H1 (cell line): ENCODE data around the gene TRAF3IP3. TPM values are rescaled to one million over a fixed set of nuclear protein-coding genes. Genes with fewer than 3 reads are reported as not detected.

ENCODE experiments used
- CTCF ChIA-PET: fragments of 300-600 bp; sonication (Branson Sonifier 250); formaldehyde crosslinking; loops from one replicate; lab custom pipeline; 2021; ENCODE audit not compliant: partially characterized antibody; lab: Charles Lee
- POLR2A ChIA-PET: fragments of 300-600 bp; sonication (Branson Sonifier 250); formaldehyde crosslinking; loops from one replicate; lab custom pipeline; 2021; ENCODE audit warnings: inconsistent platforms; ENCODE audit not compliant: partially characterized antibody; lab: Charles Lee
- DNase-seq, 2 experiments: peaks; one replicate each; pipeline versions ENCODE4 v3.0.0 to v3.0.0-alpha.2; 2010 to 2022; ENCODE audit warnings: low spot score in 2 of 2, low read depth in 1 of 2, mixed read lengths in 1 of 2
- FAIRE-seq: peaks from 2 replicates; lab custom pipeline; 2011; peaks lifted over from hg19 to GRCh38; lab: Jason Lieb, UNC
- H2AFZ ChIP-seq: 2 replicates; pipeline ENCODE4 v1.8.1; 2012; ENCODE audit warnings: low read length, inconsistent platforms
- H2AK5ac ChIP-seq: 2 replicates; pipeline ENCODE4 v1.6.1; 2013; ENCODE audit warnings: low read depth, low read length
- H2BK120ac ChIP-seq: replicated peaks from 2 replicates; pipeline ENCODE3; 2013; ENCODE audit warnings: low read depth, low read length, inconsistent platforms
- H2BK12ac ChIP-seq: 2 replicates; pipeline ENCODE4 v1.6.1; 2013; ENCODE audit warnings: low read depth, low read length
- H2BK15ac ChIP-seq: 2 replicates; pipeline ENCODE4 v1.6.1; 2013; ENCODE audit warnings: low read length
- H2BK20ac ChIP-seq: 2 replicates; pipeline ENCODE4 v1.6.1; 2013; ENCODE audit warnings: low read length
- H2BK5ac ChIP-seq: 2 replicates; pipeline ENCODE4 v1.6.1; 2013; ENCODE audit warnings: low read depth, low read length
- H3K14ac ChIP-seq: 2 replicates; pipeline ENCODE4 v1.6.1; 2013; ENCODE audit warnings: inconsistent platforms; ENCODE audit not compliant: insufficient read length
- H3K18ac ChIP-seq: 2 replicates; pipeline ENCODE4 v1.6.1; 2013; ENCODE audit warnings: low read length; ENCODE audit errors: extremely low read depth
- H3K23ac ChIP-seq: 2 replicates; pipeline ENCODE4 v1.6.1; 2013; ENCODE audit warnings: inconsistent platforms; ENCODE audit not compliant: insufficient read length
- H3K23me2 ChIP-seq: 2 replicates; pipeline ENCODE4 v1.6.1; 2013; ENCODE audit warnings: low read depth, low read length
- H3K27ac ChIP-seq: 2 replicates; pipeline ENCODE4 v1.6.1; 2011; ENCODE audit warnings: low read depth, low read length, inconsistent platforms
- H3K27me3 ChIP-seq, 4 experiments: replicated peaks in 1 of 4; 1 replicate in 1 of 4; 2 replicates in 3 of 4; pipeline versions ENCODE4 v1.6.1 to v1.8.1; 2011 to 2013; ENCODE audit warnings: low read length in 3 of 4, mild to moderate bottlenecking in 3 of 4, inconsistent platforms in 2 of 4, mixed read lengths in 2 of 4, moderate library complexity in 1 of 4; ENCODE audit not compliant: control insufficient read depth in 3 of 4, insufficient read depth in 3 of 4; ENCODE audit errors: extremely low read depth in 1 of 4
- H3K36me3 ChIP-seq, 4 experiments: 2 replicates each; pipeline versions ENCODE4 v1.6.1 to v1.8.1; 2011 to 2013; ENCODE audit warnings: mild to moderate bottlenecking in 4 of 4, low read length in 3 of 4, moderate library complexity in 2 of 4, control low read depth in 1 of 4, inconsistent platforms in 1 of 4; ENCODE audit not compliant: insufficient read depth in 4 of 4, control insufficient read depth in 2 of 4
- H3K4ac ChIP-seq: replicated peaks from 2 replicates; pipeline ENCODE3; 2013; ENCODE audit warnings: low read length, low read depth, mixed read lengths, inconsistent platforms; ENCODE audit not compliant: insufficient read length
- H3K4me1 ChIP-seq, 4 experiments: replicated peaks in 1 of 4; 1 replicate in 1 of 4; 2 replicates in 3 of 4; pipeline versions ENCODE4 v1.6.1 to v1.8.1; 2011 to 2013; ENCODE audit warnings: low read length in 3 of 4, inconsistent platforms in 2 of 4, mixed read lengths in 1 of 4; ENCODE audit not compliant: insufficient read depth in 4 of 4, control insufficient read depth in 3 of 4
- H3K4me2 ChIP-seq, 2 experiments: 2 replicates each; pipeline versions ENCODE4 v1.6.1 to v1.8.1; 2011 to 2013; ENCODE audit warnings: low read depth in 2 of 2, low read length in 2 of 2, control low read depth in 1 of 2, inconsistent platforms in 1 of 2, mild to moderate bottlenecking in 1 of 2; ENCODE audit not compliant: insufficient read depth in 1 of 2
- H3K4me3 ChIP-seq, 4 experiments: fragments of 200-600, 300-600 bp in 1 of 4; sonication (generic), shearing (Covaris generic), sonication (Bioruptor Twin) in 1 of 4; 2 replicates each; pipeline versions ENCODE4 v1.5.1 to v1.8.1; 2011 to 2016; ENCODE audit warnings: low read length in 4 of 4, low read depth in 3 of 4, control low read depth in 2 of 4, inconsistent platforms in 2 of 4, mild to moderate bottlenecking in 2 of 4, mixed read lengths in 1 of 4, moderate library complexity in 1 of 4; ENCODE audit not compliant: insufficient read depth in 2 of 4; ENCODE audit errors: extremely low read depth in 1 of 4
- H3K56ac ChIP-seq: replicated peaks from 2 replicates; pipeline ENCODE3; 2013; ENCODE audit warnings: low read depth, mild to moderate bottlenecking, mixed read lengths, low read length, inconsistent platforms; ENCODE audit not compliant: insufficient read length
- H3K79me1 ChIP-seq: 2 replicates; pipeline ENCODE4 v1.6.1; 2013; ENCODE audit warnings: low read depth, low read length, control low read depth
- H3K79me2 ChIP-seq, 2 experiments: 2 replicates each; pipeline versions ENCODE4 v1.6.1 to v1.8.1; 2012 to 2013; ENCODE audit warnings: low read length in 2 of 2, mild to moderate bottlenecking in 2 of 2, inconsistent platforms in 1 of 2; ENCODE audit not compliant: insufficient read depth in 2 of 2, control insufficient read depth in 1 of 2
- H3K9ac ChIP-seq, 4 experiments: replicated peaks in 1 of 4; 1 replicate in 1 of 4; 2 replicates in 3 of 4; pipeline versions ENCODE4 v1.6.1 to v1.8.1; 2011 to 2013; ENCODE audit warnings: low read depth in 3 of 4, low read length in 3 of 4, control low read depth in 2 of 4, mild to moderate bottlenecking in 2 of 4, moderate library complexity in 2 of 4, inconsistent platforms in 1 of 4; ENCODE audit errors: extremely low read depth in 1 of 4
- H3K9me3 ChIP-seq, 2 experiments: 2 replicates each; pipeline versions ENCODE4 v1.6.1 to v1.8.1; 2012 to 2013; ENCODE audit warnings: mild to moderate bottlenecking in 2 of 2, moderate library complexity in 2 of 2, control low read depth in 1 of 2, inconsistent platforms in 1 of 2, low read depth in 1 of 2, low read length in 1 of 2, mixed read lengths in 1 of 2; ENCODE audit not compliant: insufficient read depth in 2 of 2
- H4K20me1 ChIP-seq, 2 experiments: replicated peaks in 1 of 2; 2 replicates each; pipeline versions ENCODE3 to v1.8.1; 2011 to 2013; ENCODE audit warnings: inconsistent platforms in 2 of 2, low read length in 2 of 2, mild to moderate bottlenecking in 1 of 2; ENCODE audit not compliant: insufficient read depth in 2 of 2, control insufficient read depth in 1 of 2
- H4K5ac ChIP-seq: 2 replicates; pipeline ENCODE4 v1.6.1; 2013; ENCODE audit warnings: low read length, low read depth, mixed read lengths, inconsistent platforms; ENCODE audit not compliant: insufficient read length
- H4K8ac ChIP-seq: 2 replicates; pipeline ENCODE4 v1.8.0; 2013; ENCODE audit warnings: mild to moderate bottlenecking, moderate library complexity, low read length, inconsistent platforms; ENCODE audit not compliant: insufficient read depth; ENCODE audit errors: extremely low read depth
- H4K91ac ChIP-seq: replicated peaks from 2 replicates; pipeline ENCODE3; 2013; ENCODE audit warnings: low read length, mixed read lengths, inconsistent platforms; ENCODE audit not compliant: insufficient read length
- CBX5 ChIP-seq: fragments of 300-800, 300-1000 bp; sonication (generic); IDR thresholded peaks from 2 replicates; pipeline ENCODE4 v1.7.1; 2016; ENCODE audit warnings: antibody characterized with exemption, low read length, low read depth
- WGBS, 2 experiments: shearing (Covaris generic) in 1 of 2; methylation state at CpG; one replicate each; pipeline versions ENCODE4 v1.1.6 to v1.1.7; 2013 to 2015; ENCODE audit warnings: low lambda C conversion rate in 2 of 2, mixed read lengths in 2 of 2, inconsistent platforms in 1 of 2, low coverage in 1 of 2, missing lambda C conversion rate in 1 of 2; ENCODE audit not compliant: insufficient replicate concordance in 2 of 2, insufficient coverage in 1 of 2, insufficient read length in 1 of 2; ENCODE audit errors: extremely low coverage in 1 of 2, missing lambda C conversion rate in 1 of 2; 5-methylcytosine and 5-hydroxymethylcytosine counted together
- polyA plus RNA-seq, 7 experiments: library from polyadenylated mRNA; depleted of rRNA in 3 of 7; stranded (reverse) in 5 of 7; unstranded in 2 of 7; fragments of >200 nt in 5 of 7; fragments of 200-250 nt in 2 of 7; gene quantifications; 1 replicate in 5 of 7; 2 replicates in 1 of 7; 4 replicates in 1 of 7; pipeline versions ENCODE4 v1.2.1 to v1.2.3, GENCODE V29; 2011 to 2013; ENCODE audit warnings: missing spikeins in 2 of 7, mixed read lengths in 2 of 7
- total RNA-seq: library from RNA; stranded (reverse); fragmentation: NEBNext Ultra II Directional; extraction: Animal tissue kit (Norgen Biotek cat#: 25700); gene quantifications from 2 replicates; pipeline ENCODE4 v1.2.1, GENCODE V29; 2021

Gene TRAF3IP3
- total and polyA plus RNA-seq, 2 of the 8 experiments (the other 6 are each of a cell fraction or from before 2014, with no cell fraction given), result not detected

- no peaks in the 10 kb centered on the region for H3K9me3 ChIP-seq
- H3K18ac ChIP-seq, result no peak overlapping the region
- no peaks in the 10 kb centered on the region for H3K79me1 ChIP-seq
- no peak overlapping the region for H3K23ac ChIP-seq
- no peaks in the 10 kb centered on the region for H3K36me3 ChIP-seq
- no peak overlapping the region for H2BK120ac ChIP-seq
- H2BK15ac ChIP-seq, result no peak overlapping the region
- H3K56ac ChIP-seq, result no peak overlapping the region
- no peak overlapping the region for H4K5ac ChIP-seq
- H3K79me2 ChIP-seq, result no peaks in the 10 kb centered on the region
- no peak overlapping the region for H3K14ac ChIP-seq
- no peak for DNase-seq
- H4K20me1 ChIP-seq, result no peaks in the 10 kb centered on the region
- no peaks in the 10 kb centered on the region; a peak in 1 of 7 replicates for H3K4me1 ChIP-seq
- no peak overlapping the region for H2AK5ac ChIP-seq
- no peak overlapping the region for H3K4ac ChIP-seq
- H3K4me3 ChIP-seq, result no peak overlapping the region
- no peak for TF ChIP-seq CBX5
- TF ChIP-seq, all 59 proteins: peak for 0
- Histone ChIP-seq H2BK5ac (no peak overlapping the region), H3K4me2 (no peak overlapping the region), H4K91ac (no peak overlapping the region), H3K27ac (no peak overlapping the region), H2BK20ac (no peak overlapping the region), H3K23me2 (no peaks in the 10 kb centered on the region), H3K9ac (no peak overlapping the region), H2AFZ (no peak overlapping the region), H4K8ac (no peak overlapping the region), H2BK12ac (no peak overlapping the region), H3K27me3 (peaks cover 0 to 3% (median 0%) of the 10 kb centered on the region in 4 experiments; a peak in 2 of 7 replicates)
- POLR2A ChIA-PET, result interaction anchor here (1.3 kb wide), 1 partner anchor 9 kb away, joined by 3 read pairs; no protein-coding TSS in a partner anchor
- CTCF ChIA-PET, result interaction anchor here (1.0 to 4.4 kb wide), 5 partner anchors 11 to 193 kb away, joined by 3 to 22 read pairs (median 6); partner anchors contain the start of gene UTP25
- WGBS, 2 experiments, result 87% methylated on average over 12 of the region's 12 CpGs; no CpG with 5 or more reads in 1 of the 2 experiments
- no peak for FAIRE-seq
Measured at GRCh38 chr1:209759829-209760359, 4.0 kb downstream of the TRAF3IP3 start.
